ENCODE results near the gene CDH15.
"Not testable (repeated sequence)": the region's sequence is repeated elsewhere in the genome, so short reads cannot be mapped to it uniquely, and the experiment has no call there.

CDH15 gene

DNA sequence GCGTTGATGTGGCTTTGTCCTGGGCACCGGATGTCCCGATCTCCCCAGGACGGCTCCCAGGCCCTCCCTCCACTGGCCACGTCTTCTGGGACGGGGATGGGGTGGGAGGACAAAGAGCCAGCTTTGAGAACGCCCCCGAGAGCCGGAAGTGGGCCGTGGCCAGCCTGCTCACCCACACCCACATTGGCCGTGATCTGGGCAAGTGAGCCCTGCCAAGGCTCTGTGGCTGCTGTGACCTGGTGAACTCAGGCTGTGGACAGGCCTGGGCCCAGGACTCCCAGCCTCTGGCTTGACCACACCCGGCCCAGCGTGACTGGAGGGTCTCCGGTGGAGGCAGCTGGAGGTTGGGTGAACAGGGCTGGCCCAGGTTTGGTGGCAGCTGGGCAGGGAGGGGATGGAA, 3.3 kb downstream of the CDH15 start:
- DNase-seq = no peak

DNA sequence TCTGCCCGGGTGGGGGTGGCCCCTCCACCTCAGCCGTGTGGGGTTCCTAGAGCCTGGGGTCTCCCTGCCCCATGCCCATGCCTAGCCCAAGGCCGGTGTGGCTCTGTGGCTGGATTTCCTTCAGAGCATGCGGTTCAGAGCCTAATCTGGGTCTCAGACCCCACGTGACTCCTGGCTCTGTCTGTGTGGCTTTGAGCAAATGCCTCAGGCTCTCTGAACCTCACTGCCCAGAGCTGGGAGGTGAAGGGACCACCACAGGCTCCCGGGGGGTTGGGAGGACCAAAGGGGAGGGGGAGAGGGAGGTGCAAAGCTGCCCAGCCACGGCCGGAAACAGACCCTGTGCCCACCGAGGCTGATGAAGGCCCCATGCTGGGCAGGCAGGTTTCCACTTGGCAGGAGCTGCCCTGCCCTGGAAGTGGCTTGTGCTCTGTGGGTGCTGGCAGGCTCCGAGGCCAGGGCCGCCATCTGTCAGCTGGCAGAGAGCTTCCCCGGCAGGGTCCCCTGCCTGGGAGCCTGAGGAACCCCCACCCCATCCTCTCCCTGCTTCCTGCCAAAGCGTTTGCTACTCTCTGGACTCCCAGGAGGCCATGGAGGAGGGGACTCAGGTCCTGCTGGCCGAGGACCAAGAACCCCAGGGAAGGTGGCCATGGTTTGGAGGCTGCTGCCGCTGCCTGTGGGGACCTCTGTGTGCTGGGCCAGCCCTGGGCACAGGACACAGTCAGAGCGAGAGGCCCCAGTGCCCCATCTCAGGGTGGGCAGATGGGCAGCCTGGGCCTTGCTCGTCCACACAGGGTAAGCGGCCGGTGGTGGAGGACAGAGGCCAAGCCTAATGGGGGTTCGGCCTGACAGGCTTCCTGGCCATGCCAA, 4.0 kb downstream of the CDH15 start:
- DNase-seq = no peak

DNA sequence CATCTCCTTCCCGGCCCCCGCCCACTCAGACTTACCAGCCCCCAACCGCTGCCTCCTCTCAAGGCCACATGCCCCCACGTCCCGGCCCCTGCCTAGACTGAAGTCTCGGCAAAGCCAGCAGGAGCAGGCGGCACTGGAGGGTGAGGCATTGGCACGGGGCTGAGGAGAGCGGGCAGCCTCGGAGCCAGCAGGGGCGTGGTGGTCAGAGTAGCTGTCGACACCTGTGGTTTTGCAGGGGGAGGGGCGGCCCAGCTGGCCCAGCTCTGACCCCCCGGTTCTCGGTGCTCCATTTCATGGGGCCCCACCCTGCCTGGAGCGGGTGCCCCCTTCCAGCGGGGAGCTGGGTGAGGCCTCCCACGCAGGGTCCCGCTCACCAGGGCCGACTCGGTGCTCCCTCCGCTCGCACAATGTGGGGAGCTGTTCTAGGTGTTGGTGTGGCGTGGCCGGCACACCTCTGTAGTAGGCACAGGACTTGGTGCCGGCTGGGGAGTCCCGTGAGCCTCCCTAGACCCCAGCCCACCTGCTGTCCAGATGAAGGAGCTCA, 4.7 kb downstream of the CDH15 start:
- DNase-seq = no peak

DNA sequence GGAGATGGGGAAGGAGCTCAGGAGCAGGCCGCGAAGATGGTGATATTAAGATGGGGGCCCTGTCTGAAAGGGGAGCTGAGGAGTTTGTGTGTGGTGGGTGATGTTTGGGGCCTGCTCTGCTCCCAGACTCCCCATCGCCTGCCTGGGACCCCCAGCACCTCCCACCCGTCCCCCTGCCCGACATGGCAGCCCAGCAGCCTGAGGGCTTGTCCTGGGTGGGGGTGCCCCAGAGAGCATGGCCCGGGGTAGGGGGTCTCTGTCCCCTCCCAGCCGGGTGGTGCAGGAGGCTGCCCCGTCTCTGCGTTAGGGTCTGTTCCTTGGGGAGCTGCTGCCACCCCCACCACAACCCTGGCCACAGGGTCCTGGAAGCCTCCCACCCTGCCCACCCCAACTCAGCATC, 5.2 kb downstream of the CDH15 start:
- DNase-seq = no peak

DNA sequence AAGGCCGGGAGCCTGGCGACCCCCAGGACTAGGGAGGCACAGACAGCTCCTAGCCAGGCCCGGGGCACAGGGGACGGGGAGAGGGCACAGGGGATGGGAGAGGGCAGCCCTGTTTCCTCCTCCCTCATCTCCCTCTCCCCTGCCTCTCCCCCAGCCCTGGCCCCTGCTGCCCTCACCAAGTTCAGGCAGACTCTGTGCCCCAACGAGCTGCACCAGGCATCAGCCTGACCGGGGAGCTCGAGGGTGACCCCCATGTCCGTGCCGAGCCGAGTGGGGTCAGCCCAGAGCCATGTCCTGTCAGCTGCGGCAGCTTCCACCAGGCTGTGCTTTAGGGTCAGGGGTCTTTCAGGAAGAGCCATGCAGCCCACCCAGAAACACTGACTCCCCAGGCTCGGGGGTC, 6.0 kb downstream of the CDH15 start:
- no peak for DNase-seq

DNA sequence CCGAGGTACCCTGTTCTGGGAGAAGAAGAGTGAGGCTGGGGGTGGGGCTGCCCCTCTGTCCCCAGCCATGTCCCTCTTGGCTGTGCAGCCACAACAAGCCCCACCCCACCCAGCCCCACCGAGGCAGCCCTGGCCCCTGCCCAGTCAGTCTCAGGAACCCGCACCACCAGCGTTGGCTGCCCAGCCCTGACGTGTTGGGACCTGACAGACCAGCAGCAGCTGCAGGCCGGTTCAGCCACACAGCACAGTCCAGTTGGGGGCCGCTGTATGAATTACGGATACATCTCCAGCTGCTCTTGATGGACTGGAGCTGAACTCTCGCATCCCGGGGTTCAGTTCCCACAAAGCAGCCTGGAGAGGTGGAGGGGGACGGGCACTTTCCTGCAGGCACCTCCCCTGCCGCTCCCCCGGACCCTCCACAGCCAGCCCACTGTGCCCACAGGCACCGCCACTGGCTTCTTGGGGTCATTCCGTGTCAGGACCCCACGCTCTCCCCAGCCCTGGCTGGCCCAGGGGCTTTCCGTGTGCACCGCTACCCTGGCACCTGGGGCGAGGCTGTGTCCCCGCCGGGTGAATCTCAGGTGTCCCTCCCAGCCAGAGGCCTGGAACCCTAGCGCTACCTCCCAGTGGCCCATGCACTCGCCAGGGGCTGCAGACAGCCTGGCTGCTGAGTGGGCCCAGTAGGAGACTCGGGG, 7.1 kb downstream of the CDH15 start:
- DNase-seq = no peak

DNA sequence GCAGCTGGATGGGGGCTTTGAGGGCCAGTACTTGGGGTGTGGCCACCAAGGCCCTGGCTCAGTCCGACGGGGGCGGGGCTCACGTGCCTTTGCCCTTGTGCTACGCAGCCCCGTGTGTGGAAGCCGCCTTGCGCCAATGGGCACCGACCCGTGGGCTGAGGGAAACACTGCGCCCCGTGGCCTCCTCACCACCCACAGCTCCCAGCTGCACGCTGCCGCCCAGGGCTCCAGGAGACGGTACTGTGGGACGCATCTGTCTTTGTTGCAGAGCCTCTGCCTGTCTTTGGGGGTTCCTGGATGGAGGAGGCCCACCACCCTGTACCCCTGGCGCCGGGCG, 7.6 kb downstream of the CDH15 start:
- no peak for DNase-seq

DNA sequence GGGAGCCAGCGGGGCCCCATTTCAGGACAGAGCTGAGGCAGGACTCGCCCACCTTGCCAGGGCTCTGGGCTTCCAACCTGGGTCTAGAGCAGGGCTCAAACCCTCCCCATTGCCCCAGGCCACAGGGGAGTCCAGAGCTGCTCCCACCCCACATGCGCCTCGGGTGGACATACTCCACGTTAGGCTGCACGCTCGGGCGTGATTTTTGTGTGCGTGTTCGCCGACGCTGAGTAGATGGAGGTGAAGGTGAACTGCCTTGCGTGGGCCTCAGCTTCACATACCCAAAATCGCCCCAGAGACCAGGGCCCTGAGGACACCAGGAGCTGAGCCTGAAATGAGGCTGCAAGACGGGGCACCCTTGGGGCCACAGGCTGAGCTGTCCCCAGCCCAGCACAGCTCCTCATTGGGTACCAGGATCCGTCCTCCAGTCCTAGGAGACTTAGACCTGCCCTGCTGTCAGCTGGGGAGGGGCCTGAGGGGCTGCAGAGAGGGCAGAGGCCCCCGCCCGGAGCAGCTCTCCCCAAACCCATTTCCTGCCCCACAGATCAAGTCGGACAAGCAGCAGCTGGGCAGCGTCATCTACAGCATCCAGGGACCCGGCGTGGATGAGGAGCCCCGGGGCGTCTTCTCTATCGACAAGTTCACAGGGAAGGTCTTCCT, 8.2 kb downstream of the CDH15 start:
- DNase-seq = no peak

DNA sequence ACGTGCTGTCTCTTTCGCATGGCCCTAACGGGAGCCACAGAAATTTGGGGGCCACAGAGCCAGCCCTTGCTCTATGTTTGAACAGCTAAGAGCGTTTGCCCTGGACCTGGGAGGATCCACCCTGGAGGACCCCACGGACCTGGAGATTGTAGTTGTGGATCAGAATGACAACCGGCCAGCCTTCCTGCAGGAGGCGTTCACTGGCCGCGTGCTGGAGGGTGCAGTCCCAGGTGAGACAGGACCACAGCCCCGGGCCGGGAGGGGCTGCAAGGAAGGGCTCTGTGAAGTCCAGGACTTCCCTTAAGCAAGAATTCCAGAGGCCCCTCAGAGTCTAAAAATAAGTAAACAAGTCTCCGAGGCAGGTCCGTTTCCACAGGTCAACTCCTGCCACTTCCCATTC, 11.9 kb downstream of the CDH15 start:
- no peak for DNase-seq

DNA sequence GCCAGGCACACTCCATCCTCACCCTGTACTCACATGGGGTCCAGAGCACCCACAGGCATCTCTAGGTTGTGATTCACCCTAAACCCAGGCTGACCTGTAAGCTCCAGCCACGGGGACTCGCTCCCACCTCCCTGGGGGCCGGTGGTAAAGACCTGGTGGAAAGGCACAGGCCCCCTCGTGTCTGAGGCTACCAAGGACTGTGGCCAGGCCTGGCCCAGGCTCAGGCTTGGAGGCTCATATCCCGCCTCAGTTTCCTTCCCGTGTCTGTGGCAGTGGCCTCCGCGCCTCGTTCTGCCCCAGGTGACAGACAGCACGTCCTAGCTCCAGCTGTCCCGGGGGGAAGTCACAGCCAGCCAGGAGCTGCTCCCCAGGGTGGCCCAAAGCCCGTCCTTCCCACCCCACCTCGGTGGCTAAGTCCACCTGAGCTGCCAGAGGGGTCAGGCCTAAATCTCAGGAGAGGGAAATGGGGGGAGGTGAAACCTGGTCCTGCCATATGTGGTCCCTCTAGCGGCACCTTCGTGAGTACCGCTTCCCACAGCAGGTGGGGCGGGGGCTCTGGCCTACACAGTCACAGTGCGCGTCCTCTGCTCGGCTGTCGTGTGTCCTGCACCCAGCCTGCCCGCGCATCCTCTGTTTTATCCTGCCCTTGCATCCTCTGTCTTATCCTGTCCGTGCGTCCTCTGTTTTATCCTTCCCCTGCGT, 12.6 kb downstream of the CDH15 start:
- no peak for DNase-seq

DNA sequence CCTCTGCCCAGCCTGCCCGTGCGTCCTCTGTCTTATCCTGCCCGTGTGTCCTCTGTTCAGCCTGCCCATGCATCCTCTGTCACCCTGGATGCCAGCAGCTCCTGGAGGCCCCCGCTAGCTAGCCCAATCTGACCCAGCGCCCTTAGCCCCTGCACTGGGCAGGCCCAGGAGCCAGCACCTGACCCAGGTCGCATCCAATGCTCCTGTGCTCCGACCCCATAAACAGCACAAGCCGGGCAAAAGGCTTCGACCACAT, 13.1 kb downstream of the CDH15 start:
- DNase-seq = no peak

DNA sequence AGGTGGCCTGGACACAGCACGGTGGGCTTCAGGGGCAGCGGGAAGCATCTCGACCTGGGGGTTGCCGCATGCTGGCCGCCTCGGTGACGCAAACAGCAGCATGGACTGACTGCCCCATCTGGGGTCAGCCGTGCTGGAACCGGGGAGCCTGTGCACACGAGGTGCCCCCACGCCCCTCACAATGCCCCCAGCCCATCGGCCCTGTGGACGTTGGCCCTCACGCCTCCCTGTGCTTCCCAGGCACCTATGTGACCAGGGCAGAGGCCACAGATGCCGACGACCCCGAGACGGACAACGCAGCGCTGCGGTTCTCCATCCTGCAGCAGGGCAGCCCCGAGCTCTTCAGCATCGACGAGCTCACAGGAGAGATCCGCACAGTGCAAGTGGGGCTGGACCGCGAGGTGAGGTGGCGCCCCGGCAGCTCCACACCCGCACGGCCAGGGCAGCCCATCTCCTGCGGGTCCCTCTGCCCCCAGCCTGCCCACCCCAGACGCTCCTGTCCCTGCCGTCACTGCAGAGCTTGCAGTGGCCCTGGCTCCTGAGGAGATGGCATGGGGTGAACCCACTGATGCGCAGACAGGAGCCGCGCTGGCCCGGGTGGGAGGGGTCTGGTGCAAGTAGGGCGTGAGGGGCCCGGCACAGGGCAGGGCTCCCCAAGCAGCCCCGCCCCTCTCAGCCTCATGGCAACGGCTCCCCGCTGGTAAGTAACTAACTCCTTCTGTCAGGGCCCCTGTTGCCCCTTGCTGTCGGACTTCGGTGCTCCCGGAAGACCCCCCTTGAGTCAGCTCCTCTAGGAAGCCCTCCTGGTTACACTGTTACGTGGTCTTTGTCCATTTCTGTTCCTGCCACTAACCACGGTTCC, 13.6 kb downstream of the CDH15 start:
- DNase-seq = no peak

DNA sequence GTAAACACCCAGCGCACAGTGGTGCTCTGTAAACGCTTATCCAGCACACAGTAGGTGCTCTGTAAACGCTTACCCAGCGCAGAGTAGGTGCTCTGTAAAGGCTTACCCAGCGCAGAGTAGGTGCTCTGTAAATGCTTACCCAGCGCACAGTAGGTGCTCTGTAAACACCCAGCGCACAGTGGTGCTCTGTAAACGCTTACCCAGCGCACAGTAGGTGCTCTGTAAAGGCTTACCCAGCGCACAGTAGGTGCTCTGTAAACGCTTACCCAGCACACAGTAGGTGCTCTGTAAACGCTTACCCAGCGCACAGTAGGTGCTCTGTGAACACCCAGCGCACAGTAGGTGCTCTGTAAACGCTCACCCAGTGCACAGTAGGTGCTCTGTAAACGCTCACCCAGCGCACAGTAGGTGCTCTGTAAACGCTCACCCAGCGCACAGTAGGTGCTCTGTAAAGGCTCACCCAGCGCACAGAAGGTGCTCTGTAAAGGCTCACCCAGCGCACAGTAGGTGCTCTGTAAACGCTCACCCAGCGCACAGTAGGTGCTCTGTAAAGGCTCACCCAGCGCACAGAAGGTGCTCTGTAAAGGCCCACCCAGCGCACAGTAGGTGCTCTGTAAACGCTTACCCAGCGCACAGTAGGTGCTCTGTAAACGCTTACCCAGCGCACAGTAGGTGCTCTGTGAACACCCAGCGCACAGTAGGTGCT, 14.5 kb downstream of the CDH15 start:
- not testable (repeated sequence) for DNase-seq

DNA sequence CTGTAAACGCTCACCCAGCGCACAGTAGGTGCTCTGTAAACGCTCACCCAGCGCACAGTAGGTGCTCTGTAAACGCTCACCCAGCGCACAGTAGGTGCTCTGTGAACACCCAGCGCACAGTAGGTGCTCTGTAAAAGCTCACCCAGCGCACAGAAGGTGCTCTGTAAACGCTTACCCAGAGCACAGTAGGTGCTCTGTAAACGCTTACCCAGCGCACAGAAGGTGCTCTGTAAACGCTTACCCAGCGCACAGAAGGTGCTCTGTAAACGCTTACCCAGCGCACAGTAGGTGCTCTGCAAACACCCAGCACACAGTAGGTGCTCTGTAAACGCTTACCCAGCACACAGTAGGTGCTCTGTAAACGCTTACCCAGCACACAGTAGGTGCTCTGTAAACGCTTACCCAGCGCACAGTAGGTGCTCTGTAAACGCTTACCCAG, 15.1 kb downstream of the CDH15 start:
- peak in 1 of 2 experiments; percentile 40 for DNase-seq

DNA sequence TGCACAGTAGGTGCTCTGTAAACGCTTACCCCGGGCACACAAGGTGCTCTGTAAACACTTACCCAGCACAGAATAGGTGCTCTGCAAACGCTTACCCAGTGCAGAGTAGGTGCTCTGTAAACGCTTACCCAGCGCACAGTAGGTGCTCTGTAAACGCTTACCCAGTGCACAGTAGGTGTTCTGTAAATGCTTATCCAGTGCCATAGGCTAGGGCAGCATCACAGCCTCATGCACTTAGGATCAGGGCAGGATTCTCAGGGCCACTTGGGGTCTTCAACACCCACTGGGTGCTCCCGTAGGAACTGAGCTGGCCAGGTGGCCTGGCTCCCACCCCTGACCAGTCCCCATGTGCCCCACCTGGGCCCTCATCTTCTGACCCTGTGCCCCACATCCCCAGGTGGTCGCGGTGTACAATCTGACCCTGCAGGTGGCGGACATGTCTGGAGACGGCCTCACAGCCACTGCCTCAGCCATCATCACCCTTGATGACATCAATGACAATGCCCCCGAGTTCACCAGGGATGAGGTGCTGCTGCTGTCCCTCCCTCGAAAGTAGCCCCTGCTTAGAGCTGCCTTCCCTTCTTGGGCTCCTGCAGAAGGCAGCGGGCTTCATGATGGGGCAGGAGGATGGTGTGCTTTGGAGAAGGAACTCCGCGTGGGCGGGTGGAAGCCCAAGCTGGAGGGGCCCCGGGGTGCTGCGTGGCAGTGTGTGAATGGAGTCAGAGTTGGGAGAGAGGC, 15.7 kb downstream of the CDH15 start:
- peak; percentile 60 to 61 for DNase-seq

DNA sequence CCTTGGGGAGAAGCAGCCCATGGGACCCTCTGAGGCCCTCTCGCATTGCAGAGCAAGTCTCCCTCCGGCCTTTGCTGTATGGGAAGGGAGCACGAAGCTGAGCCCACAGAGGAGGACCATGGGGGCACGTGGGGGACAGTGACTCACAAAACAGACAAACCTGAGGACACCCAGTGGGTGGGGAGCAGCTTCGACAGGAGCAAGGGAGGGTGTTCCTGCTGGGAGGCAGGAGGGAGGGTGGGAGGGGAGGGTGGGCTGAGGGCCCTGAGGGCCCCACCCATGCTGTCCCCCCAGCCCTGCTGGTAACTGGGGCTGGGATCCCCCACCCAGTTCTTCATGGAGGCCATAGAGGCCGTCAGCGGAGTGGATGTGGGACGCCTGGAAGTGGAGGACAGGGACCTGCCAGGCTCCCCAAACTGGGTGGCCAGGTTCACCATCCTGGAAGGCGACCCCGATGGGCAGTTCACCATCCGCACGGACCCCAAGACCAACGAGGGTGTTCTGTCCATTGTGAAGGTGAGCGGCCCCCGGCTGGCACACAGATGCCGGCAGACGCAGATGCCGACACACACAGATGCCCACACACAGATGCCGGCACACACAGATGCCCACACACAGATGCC, 16.3 kb downstream of the CDH15 start:
- no peak for DNase-seq

DNA sequence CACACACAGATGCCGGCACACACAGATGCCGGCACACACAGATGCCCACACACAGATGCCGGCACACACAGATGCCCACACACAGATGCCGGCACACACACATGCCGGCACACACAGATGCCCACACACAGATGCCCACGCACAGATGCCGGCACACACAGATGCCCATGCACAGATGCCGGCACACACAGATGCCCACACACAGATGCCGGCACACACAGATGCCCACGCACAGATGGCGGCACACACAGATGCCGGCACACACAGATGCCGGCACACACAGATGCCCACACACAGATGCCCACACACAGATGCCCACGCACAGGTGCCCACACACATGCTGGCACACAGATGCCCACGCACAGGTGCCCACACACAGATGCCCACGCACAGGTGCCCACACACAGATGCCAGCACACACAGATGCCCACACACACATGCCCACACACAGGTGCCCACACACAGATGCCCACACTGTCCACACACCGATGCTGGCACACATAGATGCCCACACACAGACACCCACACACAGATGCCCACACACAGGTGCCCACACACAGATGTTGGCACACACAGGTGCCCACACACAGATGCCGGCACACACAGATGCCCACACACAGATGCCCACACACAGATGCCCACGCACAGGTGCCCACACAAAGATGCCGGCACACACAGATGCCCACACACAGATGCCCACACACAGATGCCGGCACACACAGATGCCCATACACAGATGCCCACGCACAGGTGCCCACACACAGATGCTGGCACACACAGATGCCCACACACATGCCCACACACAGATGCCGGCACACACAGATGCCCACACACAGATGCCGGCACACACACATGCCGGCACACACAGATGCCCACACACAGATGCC, 17.2 kb downstream of the CDH15 start:
- not testable (repeated sequence) for DNase-seq

DNA sequence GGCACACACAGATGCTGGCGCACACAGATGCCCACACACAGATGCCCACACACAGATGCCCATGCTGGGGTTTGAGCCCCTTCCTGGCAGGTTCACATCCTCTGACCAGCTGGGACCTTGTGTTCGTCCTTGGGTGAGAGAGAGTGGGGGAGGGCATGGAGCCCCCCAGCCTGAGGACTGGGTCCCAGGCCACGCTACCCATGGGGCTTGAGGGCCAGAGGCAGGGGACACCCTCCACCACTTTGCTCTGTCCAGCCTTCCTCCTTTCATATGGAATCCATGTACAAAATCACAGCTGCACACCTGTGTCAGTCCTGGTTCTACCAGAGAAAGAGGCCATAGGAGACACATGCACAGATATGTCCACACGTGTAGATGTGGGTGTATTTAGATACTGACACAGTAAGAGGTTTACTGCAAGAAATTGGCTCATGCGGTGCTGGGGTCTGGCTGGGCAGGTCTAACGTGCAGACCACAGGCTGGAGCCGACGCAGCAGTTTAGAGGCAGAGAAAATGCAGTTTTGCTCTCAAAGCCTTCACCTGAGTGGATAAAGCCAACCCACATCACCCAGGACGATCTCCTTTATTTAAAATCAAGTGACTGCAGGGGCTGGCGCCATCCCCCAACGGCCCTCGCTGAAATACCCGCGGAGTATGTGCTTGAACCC, 17.9 kb downstream of the CDH15 start:
- DNase-seq = no peak
